H54 (cell line): ENCODE data around the gene SERINC1.
"Not testable (repeated sequence)": the region's sequence is repeated elsewhere in the genome, so short reads cannot be mapped to it uniquely, and the experiment has no call there.

Source experiments
- DNase-seq: peaks from one replicate; pipeline ENCODE4 v3.0.0; 2011; ENCODE audit warnings: low spot score, mixed read lengths; ENCODE audit not compliant: insufficient read length
- FAIRE-seq: peaks from 3 replicates; lab custom pipeline; 2011; peaks lifted over from hg19 to GRCh38; lab: Jason Lieb, UNC
- POLR2A ChIP-seq: IDR thresholded peaks from 2 replicates; pipeline ENCODE4 v1.6.1; 2011; ENCODE audit warnings: low read depth, mild to moderate bottlenecking, low read length

The SERINC1 gene

DNA sequence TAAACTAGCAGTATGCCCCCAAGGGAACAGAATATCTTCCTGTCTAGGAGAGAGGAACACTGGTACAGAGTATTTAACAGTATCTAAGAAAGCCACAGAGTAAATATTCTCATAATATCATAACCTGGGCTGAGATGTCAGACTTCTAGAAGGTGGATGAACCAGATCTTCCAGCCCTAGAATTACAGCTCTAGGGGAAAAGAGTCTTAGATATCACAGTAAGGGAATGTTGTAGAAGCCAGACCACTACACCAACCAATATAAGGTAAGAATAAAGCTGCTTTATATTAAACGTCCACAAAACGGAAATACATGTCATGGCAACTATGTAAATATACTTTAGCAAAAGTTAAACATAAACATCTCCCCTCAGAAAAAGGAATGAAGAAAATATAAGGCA is 12.4 kb downstream of the SERINC1 start:
- no peak for TF ChIP-seq POLR2A
- no peak for FAIRE-seq
- DNase-seq = no peak

GRCh38 chr6:122458087-122458486 is 13.5 kb downstream of the SERINC1 start:
- TF ChIP-seq POLR2A = no peak
- FAIRE-seq (no peak), DNase-seq (no peak)

GRCh38 chr6:122455116-122455515 is 16.5 kb downstream of the SERINC1 start:
- not testable (repeated sequence) for FAIRE-seq, DNase-seq

- no peak for TF ChIP-seq POLR2A
- no peak for FAIRE-seq
- no peak for DNase-seq
Measured at GRCh38 chr6:122454673-122455072, 16.9 kb downstream of the SERINC1 start.

DNA sequence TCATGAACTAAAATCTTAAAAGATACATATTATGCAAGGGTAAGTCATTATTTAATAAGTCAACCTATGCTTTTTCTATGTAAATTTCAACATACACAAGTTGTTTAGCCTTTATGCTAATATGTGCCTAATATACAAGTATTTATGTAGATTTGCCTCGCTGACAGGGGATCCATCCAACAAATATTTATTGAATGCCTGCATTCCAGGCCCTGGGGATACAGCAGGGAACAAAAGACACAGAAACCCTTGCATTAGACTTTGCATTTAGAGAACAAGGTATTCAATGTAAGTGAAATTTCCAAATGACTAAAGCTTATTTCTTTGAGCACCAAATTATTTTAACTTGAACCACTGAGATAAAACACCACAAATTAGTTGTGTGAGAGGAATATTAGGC is 19.1 kb downstream of the SERINC1 start:
- FAIRE-seq (no peak), DNase-seq (no peak)
- TF ChIP-seq POLR2A = no peak

GRCh38 chr6:122449069-122449468 is 22.5 kb downstream of the SERINC1 start:
- DNase-seq (no peak), FAIRE-seq (no peak)
- TF ChIP-seq POLR2A = no peak

DNA sequence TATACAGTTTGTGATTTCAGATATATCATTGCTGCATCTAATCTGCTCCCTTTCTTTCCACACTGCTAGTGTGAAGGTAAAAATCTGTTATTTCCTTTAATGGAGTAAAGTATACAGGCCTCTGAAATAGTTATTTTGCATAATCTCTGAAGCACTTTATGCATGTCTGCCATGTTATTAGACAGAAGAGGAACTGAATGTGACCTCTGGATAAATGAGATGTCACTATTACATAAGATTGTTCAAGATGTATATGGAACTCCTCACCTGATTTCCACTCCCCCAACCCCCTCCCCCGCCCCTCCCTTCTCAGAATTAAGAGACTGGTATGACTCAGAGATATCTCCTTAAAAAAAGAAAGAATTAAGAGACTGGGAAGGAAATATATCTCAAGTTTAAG is 26.3 kb downstream of the SERINC1 start:
- no peak for TF ChIP-seq POLR2A
- DNase-seq = no peak
- FAIRE-seq = no peak

- no peak for TF ChIP-seq POLR2A
- no peak for FAIRE-seq
- DNase-seq = no peak
Measured at GRCh38 chr6:122438975-122439374, 32.6 kb downstream of the SERINC1 start.

GRCh38 chr6:122432816-122433215 is 38.8 kb downstream of the SERINC1 start:
- TF ChIP-seq POLR2A = no peak
- no peak for FAIRE-seq

GRCh38 chr6:122431780-122432179 is 39.8 kb downstream of the SERINC1 start:
- FAIRE-seq = no peak
- no peak for TF ChIP-seq POLR2A
- DNase-seq = no peak

More at GRCh38 chr6:122432816-122433215, 38.8 kb downstream of the SERINC1 start:
- DNase-seq = no peak

DNA sequence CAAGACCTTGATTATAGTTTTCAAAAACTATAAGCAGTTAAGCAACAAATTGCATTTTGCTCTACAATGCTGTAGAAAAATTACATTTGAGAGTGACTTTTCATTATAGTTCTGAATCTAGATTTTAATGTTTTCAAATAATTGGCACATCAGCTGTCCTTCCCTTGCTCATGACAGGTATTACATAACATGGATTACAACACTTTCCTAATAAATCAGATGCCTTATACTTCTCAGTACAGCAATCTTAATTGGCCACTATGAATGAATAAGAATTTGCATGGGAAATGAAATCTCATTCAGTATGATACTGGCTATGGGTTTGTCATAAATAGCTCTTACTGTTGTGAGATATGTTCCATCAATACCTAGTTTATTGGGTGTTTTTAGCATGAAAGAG is 42.3 kb downstream of the SERINC1 start:
- no peak for DNase-seq
- no peak for FAIRE-seq
- TF ChIP-seq POLR2A = no peak

DNA sequence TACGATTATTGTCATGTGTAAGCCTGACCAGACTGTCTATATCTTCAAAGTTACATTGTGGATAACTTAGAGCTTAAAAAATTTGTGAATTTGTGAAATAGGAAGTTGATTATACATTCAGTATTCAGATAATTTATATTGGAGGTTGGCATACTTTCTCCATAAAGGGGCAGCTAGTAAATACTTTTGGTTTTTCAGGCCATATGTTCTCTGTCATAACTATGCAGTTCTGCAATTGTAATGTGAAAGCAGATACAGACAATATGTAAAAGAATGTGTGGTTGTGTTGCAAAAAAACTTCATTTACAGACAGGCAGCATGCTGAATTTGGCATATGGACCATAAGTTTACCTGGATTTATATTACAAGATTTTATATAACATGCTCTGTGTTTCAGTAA is 42.8 kb downstream of the SERINC1 start:
- DNase-seq = no peak
- TF ChIP-seq POLR2A = no peak
- no peak for FAIRE-seq

DNA sequence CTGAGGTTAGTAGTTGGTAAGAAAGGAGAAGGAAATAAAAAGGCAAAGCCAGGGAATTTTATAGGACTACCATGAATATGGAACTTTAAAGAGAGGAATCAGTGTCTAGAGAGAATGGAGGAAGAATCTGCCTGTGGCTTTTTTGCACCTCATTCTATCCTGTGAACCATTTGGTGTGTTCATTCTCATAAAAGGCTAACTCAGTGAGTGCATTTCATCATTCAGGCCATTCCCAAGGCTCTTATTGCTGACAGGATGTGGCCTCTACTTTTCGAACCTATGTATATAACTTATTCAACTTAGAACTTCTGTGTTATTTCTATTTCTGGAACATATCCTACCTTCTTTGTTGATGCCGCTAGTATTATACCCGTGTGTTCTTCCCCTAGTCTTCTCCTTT is 45.0 kb downstream of the SERINC1 start:
- FAIRE-seq = no peak
- DNase-seq = no peak
- TF ChIP-seq POLR2A = no peak

DNA sequence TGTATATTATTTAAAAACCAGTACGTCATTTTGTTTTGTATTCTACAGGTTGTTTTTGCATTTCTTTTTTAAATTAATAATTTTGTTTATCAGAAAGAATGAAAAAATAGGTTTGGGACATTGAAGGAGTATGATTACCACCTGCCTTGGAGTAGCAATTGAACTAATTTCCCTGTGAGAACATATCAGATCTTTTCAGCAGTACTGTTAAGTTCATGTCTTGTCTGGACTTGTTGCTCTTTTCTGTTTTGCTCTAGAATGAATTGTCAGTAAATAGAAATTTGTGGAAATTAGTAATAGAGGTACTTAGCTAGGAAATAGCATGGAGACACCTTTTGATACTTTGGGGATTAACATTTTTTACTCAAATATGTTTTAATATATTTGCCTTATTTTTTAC is 47.9 kb downstream of the SERINC1 start:
- DNase-seq (no peak), FAIRE-seq (no peak)
- TF ChIP-seq POLR2A = no peak

DNA sequence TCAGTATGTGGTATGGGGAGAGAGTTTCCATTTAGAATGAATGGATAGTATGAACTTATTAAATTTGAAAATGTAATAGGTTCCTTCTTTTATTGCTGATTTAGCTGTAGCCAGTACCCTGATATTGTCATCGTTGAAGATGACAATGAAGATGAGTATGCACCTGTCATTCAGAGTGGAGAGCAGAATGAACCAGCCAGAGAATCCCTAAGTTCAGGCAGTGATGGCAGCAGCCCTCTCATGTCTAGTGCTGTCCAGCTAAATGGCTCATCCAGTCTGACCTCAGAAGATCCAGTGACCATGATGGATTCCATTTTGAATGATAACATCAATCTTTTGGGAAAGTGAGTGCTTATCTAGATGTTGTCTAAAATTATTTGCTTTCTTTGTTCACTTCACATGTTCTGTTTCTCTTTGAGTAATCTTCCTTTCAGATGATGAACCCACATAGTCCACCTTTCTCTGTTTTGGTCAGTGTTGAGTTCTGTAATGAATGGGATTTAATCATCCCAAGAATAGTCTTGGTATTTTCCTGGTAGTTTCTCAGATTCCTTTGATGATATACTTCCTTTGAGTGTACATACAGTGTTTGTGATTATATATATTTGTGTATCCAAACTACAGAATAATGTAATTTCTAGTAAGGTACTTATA is 48.9 kb downstream of the SERINC1 start:
- FAIRE-seq = peak; percentile 41
- TF ChIP-seq POLR2A = no peak
- no peak for DNase-seq
